ENCODE measurements around the gene METTL13.
A peak's percentile ranks its signal among the peaks of the same experiment; 100 is the strongest.

METTL13 gene

DNA sequence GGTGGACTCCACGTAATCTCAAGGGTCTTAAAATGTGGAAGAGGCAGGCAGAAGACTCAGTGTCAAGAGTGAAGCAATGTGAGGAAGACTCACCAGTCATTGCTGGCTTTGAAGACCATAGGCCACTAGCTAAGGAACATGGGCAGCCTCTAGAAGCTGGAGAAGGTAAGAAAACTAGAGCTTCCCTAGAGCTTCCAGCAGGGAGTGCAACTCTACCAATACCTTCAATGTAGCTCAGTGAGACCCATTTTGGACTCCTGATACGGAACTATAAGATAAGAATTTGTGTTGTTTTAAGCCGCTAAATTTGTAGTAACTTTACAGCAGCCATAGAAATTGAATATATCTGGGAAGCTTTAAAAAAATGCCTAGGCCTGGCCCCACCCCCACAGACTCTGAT, 18.9 kb downstream of the METTL13 start:
- CTCF ChIA-PET = interaction anchor here (0.7 to 8.4 kb wide), 14 partner anchors 10 to 629 kb away, joined by 3 to 82 read pairs (median 3); partner anchors contain the start of gene METTL13
- no peak for DNase-seq (ENCODE audit: extremely low spot score)
- TF ChIP-seq ZNF384 (IDR thresholded peaks at IDR 0.05) (no peak), SUZ12 (IDR thresholded peaks at IDR 0.05) (no peak), TARDBP (IDR thresholded peaks at IDR 0.05) (no peak), CTBP1 (IDR thresholded peaks at IDR 0.05; ENCODE audit: borderline replicate concordance) (no peak), BHLHE40 (IDR thresholded peaks at IDR 0.05; ENCODE audit: borderline replicate concordance) (no peak), ARNT (IDR thresholded peaks at IDR 0.05) (no peak), NFRKB (IDR thresholded peaks at IDR 0.05) (no peak), SP1 (IDR thresholded peaks at IDR 0.05) (no peak), FOXA1 (IDR thresholded peaks at IDR 0.05) (no peak), HDGF (IDR thresholded peaks at IDR 0.05; ENCODE audit: borderline replicate concordance) (no peak), L3MBTL2 (conservative IDR thresholded peaks at IDR 0.05) (no peak), LEF1 (IDR thresholded peaks at IDR 0.05; ENCODE audit: borderline replicate concordance) (no peak)
- POLR2A ChIA-PET = interaction anchor here (1.6 kb wide), 1 partner anchor 59 kb away, joined by 3 read pairs; the partner anchor contains the start of gene VAMP4

DNA sequence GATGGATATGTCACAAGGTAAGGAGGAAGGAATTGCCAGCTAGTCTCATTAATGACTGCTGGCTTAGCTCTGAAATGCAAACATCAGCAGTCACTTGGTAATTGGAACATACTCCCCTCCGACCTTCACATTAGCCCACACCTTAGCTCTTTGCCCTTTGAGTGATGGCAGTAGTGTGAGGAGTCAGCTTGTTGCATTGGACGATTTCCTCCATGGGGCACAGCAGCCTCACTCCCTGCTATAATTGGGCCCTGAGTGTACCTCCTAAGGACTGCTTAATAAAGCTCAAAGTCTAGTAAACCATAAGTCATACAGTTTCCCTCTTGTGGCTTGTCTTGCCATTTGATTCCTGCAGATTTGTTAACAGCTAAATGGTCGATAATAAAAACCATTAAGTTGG, 19.4 kb downstream of the METTL13 start:
- ChIA-PET POLR2A (interaction anchor here (1.6 kb wide), 1 partner anchor 59 kb away, joined by 3 read pairs; the partner anchor contains the start of gene VAMP4), CTCF (interaction anchor here (0.7 to 8.4 kb wide), 16 partner anchors 10 to 629 kb away, joined by 3 to 82 read pairs (median 3); partner anchors contain the start of gene METTL13)
- no peak for DNase-seq (ENCODE audit: extremely low spot score)
- no peak for TF ChIP-seq LEF1 (IDR thresholded peaks at IDR 0.05; ENCODE audit: borderline replicate concordance)
- TF ChIP-seq L3MBTL2 (conservative IDR thresholded peaks at IDR 0.05) = no peak
- TF ChIP-seq, protein P1, sequence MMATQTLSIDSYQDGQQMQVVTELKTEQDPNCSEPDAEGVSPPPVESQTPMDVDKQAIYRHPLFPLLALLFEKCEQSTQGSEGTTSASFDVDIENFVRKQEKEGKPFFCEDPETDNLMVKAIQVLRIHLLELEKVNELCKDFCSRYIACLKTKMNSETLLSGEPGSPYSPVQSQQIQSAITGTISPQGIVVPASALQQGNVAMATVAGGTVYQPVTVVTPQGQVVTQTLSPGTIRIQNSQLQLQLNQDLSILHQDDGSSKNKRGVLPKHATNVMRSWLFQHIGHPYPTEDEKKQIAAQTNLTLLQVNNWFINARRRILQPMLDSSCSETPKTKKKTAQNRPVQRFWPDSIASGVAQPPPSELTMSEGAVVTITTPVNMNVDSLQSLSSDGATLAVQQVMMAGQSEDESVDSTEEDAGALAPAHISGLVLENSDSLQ (IDR thresholded peaks at IDR 0.05) = no peak
- no peak for TF ChIP-seq BHLHE40 (IDR thresholded peaks at IDR 0.05; ENCODE audit: borderline replicate concordance)
- no peak for TF ChIP-seq HDGF (IDR thresholded peaks at IDR 0.05; ENCODE audit: borderline replicate concordance)
- no peak for TF ChIP-seq SP1 (IDR thresholded peaks at IDR 0.05)
- no peak for TF ChIP-seq CTBP1 (IDR thresholded peaks at IDR 0.05; ENCODE audit: borderline replicate concordance)

DNA sequence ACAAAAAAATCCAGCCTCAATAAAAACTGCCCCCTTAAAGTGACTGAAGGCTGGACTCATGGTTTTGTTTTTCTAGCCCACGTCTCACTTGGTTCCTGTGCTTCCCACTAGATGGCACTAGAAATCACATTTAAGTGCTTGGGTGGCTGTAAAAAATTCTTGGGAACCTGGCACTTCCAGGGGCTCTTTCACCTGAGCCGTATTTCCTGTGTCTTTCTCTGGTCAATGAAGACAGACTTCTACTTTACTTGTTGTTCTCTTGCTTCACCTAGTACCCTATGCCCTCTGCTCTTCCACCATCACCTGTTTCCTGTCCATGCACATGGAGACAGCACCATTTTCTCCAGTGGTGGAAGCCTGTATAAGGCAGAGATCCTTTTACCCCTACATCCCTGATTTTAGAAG, 20.0 kb downstream of the METTL13 start:
- DNase-seq (ENCODE audit: extremely low spot score) = peak; percentile 72
- CTCF ChIA-PET = interaction anchor here (0.7 to 8.4 kb wide), 9 partner anchors 9 to 213 kb away, joined by 3 to 82 read pairs (median 6); no protein-coding TSS in a partner anchor
- POLR2A ChIA-PET = interaction anchor here (1.0 to 1.6 kb wide), 2 partner anchors 20 to 60 kb away, joined by 3 read pairs; partner anchors contain the start of genes METTL13 and VAMP4
- TF ChIP-seq CTBP1 (IDR thresholded peaks at IDR 0.05; ENCODE audit: borderline replicate concordance) (no peak), TARDBP (IDR thresholded peaks at IDR 0.05) (no peak), ELF4 (IDR thresholded peaks at IDR 0.05) (no peak), SUZ12 (IDR thresholded peaks at IDR 0.05) (no peak), NFRKB (IDR thresholded peaks at IDR 0.05) (no peak)

DNA sequence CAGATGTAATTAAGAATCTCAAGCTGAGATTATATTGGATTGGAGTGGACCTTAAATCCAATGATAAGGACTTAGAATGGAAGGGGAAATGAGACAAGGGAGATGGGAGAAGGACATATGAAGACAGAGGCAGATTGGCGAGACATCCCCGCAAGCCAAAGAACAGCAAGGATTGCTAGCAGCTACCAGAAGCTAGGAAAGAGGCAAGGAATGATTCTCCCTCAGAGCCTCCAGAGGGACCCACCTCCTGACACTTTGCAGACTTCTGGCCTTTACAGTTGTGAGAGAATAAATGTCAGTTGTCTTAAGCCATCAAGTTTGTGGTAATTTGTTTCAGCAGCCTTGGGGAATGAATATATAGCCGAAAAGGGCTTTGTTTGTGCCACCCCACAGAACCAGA, 20.7 kb downstream of the METTL13 start:
- TF ChIP-seq ZNF384 (IDR thresholded peaks at IDR 0.05) (no peak), FOXA1 (IDR thresholded peaks at IDR 0.05) (no peak), L3MBTL2 (conservative IDR thresholded peaks at IDR 0.05) (no peak), HDGF (IDR thresholded peaks at IDR 0.05; ENCODE audit: borderline replicate concordance) (no peak), ELF4 (IDR thresholded peaks at IDR 0.05) (no peak), CTBP1 (IDR thresholded peaks at IDR 0.05; ENCODE audit: borderline replicate concordance) (no peak)
- TF ChIP-seq, protein P1 (IDR thresholded peaks at IDR 0.05) = no peak
- POLR2A ChIA-PET = interaction anchor here (1.0 to 1.5 kb wide), 2 partner anchors 21 to 177 kb away, joined by 3 read pairs; partner anchors contain the start of gene METTL13
- no peak for DNase-seq (ENCODE audit: extremely low spot score)
- CTCF ChIA-PET = interaction anchor here (0.8 to 8.4 kb wide), 8 partner anchors 9 to 183 kb away, joined by 3 to 82 read pairs (median 5); partner anchors contain the start of gene METTL13

DNA sequence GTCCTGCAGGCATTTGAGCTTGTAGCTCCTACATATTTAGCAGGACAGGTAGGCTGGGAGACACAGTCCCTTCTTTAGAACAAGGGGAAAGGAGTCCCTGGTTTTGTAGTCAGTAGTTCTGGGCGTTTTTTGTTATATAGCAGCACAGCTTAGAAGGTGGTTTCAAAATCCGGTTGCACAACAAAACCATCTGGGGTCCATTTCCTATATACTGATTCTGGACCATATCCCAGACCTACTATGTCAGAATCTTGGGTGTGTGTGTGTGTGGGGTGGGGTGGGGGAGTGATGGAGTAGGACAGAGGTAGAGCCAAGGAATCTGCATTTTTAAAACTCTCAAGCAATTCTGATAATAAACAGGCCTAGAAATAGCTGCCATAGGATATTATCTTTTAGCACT, 21.6 kb downstream of the METTL13 start:
- ChIA-PET CTCF (interaction anchor here (0.6 to 8.4 kb wide), 5 partner anchors 8 to 185 kb away, joined by 3 to 82 read pairs (median 3); no protein-coding TSS in a partner anchor), POLR2A (interaction anchor here (1.5 kb wide), 1 partner anchor 176 kb away, joined by 3 read pairs; no protein-coding TSS in a partner anchor)
- no peak for TF ChIP-seq HDGF (IDR thresholded peaks at IDR 0.05; ENCODE audit: borderline replicate concordance)
- no peak for DNase-seq (ENCODE audit: extremely low spot score)

DNA sequence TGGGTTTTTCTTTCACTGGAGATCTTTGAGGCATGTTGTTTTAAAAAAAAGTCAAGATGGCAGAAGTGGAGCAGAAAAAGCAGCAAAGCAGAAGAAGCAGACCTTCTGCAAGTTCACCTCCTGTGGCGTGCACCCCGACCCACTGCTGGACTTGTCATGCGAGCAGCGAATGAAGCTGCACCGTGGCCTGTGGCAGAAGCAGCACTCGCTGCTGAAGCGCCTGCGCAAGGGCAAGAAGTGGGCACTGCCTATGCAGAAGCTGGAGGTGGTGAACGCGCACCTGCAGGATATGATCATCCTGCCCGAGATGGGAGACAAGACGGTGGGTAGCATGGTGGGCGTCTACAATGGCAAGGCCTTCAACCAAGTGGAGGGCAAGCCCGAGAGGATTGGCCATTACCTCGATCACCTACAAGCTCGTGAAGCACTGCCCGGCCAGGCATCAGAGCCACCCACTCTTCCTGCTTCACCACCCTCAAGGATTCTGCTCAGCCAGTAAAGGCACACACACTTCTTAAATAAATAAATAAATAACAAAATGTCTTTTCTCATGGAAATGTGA, 22.1 kb downstream of the METTL13 start:
- CTCF ChIA-PET = interaction anchor here (1.4 to 8.4 kb wide), 2 partner anchors 181 to 185 kb away, joined by 3 to 82 read pairs; no protein-coding TSS in a partner anchor
- TF ChIP-seq CTBP1 (IDR thresholded peaks at IDR 0.05; ENCODE audit: borderline replicate concordance) (no peak), SP1 (IDR thresholded peaks at IDR 0.05) (no peak), NFRKB (IDR thresholded peaks at IDR 0.05) (no peak), ARNT (IDR thresholded peaks at IDR 0.05) (no peak), FOXM1 (IDR thresholded peaks at IDR 0.05; ENCODE audit: borderline replicate concordance) (no peak), SUZ12 (IDR thresholded peaks at IDR 0.05) (no peak), HDGF (IDR thresholded peaks at IDR 0.05; ENCODE audit: borderline replicate concordance) (no peak), L3MBTL2 (conservative IDR thresholded peaks at IDR 0.05) (no peak), FOXA1 (IDR thresholded peaks at IDR 0.05) (no peak), BHLHE40 (IDR thresholded peaks at IDR 0.05; ENCODE audit: borderline replicate concordance) (no peak), TARDBP (IDR thresholded peaks at IDR 0.05) (no peak), LEF1 (IDR thresholded peaks at IDR 0.05; ENCODE audit: borderline replicate concordance) (no peak), FOXK2 (IDR thresholded peaks at IDR 0.05) (no peak), ELF4 (IDR thresholded peaks at IDR 0.05) (no peak)
- TF ChIP-seq, protein P1 (IDR thresholded peaks at IDR 0.05) = no peak
- no peak for DNase-seq (ENCODE audit: extremely low spot score)
- POLR2A ChIA-PET = no interaction called here
